G401 (cell line): ENCODE results near the gene TEX14. TPM values are rescaled to one million over a fixed set of nuclear protein-coding genes. Genes with fewer than 3 reads are reported as not detected.
"Not testable (repeated sequence)": the region's sequence is repeated elsewhere in the genome, so short reads cannot be mapped to it uniquely, and the experiment has no call there.

Experiments
- DNase-seq: peaks from one replicate; pipeline ENCODE4 v3.0.0-alpha.2; 2015; ENCODE audit warnings: low spot score
- in situ Hi-C: cut with HindIII; loops from 2 replicates; pipeline ENCODE4 v1.10.0; 2016; ENCODE audit warnings: low sequenced_read_pairs, mixed read lengths
- total RNA-seq: library from RNA; depleted of rRNA; stranded (reverse); fragments of >200 nt; shearing (Covaris generic); gene quantifications from 2 replicates; pipeline ENCODE4 v1.2.3, GENCODE V29; 2014

Gene TEX14
- total RNA-seq, 1 experiment from 2014 or later = not detected

DNA sequence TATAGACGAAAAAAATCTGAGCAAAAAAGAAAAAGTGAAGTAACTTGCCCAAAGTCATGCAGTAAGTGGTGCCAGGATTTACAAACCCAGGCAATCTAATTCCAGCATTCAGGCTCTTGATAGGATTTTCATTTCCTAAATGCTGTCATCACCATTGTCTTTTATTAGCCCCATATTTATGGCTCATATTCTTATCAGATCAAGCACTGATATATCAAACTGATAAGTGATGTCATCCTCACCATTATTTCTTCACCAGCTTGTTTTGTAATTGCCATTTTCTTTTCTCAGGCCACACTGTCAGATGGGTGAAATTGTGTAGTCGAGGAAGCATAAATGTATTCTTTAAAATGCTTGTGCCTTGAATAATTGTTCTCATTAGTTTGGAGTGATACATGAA lies 1.9 kb upstream of the TEX14 start:
- DNase-seq = no peak
- in situ Hi-C loops = no loop called here

DNA sequence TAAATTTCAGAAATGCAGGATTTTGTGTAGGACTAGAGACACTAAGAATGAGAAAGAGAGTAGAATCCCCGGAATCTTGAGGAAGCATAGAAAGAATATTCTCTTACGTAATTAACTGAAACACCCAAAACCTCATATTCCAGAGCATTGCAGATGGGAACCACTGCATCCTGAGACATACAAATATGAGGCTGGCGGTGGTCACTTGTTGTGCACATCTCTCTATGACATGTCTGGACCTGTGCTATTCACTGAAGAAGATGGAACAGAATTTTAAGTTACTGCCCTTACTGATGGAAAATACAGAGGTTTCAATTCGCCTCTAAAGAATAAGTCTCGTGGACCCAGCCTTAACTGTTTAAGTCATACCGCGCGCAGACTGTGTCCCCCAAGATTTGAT lies 1.4 kb upstream of the TEX14 start:
- in situ Hi-C loops = no loop called here
- DNase-seq = no peak

DNA sequence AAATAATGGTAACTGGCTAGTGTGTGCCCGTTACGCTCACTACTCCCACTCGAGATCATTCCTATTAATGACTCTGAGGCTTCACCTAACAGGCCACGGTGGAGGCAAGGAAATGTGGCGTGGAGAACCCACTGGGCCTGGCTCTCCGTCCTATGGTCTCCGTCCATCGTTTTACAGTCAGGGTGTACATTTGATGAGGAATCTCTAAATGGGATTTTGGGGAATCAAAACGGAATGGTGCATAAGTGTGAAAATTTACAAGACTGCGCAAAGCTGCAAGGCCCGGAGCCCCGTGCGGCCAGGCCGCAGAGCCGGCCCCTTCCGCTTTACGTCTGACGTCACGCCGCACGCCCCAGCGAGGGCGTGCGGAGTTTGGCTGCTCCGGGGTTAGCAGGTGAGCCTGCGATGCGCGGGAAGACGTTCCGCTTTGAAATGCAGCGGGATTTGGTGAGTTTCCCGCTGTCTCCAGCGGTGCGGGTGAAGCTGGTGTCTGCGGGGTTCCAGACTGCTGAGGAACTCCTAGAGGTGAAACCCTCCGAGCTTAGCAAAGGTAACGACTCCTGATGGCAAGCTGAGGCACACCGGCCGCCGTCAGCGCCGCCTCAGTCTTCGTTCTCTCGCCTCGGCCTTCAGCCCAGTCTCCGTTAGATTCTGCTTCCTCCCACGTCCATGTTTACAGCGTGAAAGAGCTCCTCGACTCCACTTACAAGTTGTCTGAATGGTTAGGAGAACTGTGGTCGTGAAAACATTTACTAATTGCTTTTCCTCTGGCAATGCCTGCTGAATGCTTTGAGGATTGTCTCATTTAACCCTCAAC lies 602 bp upstream of the TEX14 start, which contains the start of gene RAD51C:
TSS of gene RAD51C (plus strand) at position 364 of the 817 bp plus-strand sequence. CDS start at position 406, 42 bp downstream.
- in situ Hi-C loops = no loop called here
- DNase-seq = peak; percentile 89

DNA sequence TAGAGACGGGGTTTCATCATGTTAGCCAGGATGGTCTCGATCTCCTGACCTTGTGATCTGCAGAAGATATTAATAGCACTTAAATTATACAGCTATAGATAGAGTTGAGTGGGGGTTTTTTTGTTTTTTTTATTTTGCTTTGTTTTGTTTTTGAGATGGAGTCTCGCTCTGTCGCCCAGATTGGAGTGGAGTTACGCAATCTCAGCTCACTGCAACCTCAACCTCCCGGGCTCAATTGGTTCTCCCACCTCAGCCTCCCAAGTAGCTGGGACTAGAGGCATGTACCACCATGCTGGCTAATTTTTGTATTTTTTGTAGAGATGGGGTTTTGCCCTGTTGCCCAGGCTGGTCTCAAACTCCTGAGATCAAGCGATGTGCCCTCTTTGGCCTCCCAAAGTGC lies 1.8 kb downstream of the TEX14 start:
- DNase-seq, in situ Hi-C loops: not testable (repeated sequence)

- DNase-seq = no peak
- in situ Hi-C loops = no loop called here
Measured at GRCh38 chr17:58688521-58688920, 3.3 kb downstream of the TEX14 start.

DNA sequence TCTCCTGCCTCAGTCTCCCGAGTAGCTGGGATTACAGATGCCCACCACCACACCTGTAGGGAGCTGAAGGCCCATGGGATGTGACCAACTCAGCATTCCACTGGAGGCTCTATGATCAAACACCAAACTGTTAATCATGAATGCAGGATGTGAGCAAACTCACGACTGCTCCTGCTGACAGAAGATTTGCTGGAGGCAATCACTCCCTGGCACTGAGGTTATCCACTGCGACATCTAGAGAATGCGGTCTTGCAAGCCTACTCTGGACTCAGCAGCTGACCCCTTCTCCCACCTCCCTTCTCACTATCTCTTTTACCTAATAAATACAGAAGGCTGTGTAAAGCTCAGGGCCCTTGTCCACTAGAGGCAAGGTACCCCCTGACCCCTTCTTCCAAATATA lies 4.9 kb downstream of the TEX14 start:
- DNase-seq = no peak
- in situ Hi-C loops = no loop called here

DNA sequence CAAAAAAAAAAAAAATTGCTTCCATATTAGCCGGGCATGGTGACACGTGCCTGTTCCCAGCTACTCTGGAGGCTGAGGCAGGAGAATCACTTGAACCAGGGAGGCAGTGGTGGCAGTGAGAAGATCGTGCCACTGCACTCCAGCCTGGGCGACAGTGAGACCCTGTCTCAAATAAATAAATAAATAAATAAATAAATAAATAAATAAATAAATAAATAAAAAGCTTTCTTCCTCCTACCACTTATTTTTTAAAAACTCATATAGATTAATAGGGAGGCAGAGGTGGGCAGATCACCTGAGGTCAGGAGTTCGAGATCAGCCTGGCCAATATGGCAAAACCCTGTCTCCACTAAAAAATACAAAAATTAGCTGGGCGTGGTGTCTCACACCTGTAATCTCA lies 7.4 kb downstream of the TEX14 start:
- in situ Hi-C loops = not testable (repeated sequence)

DNA sequence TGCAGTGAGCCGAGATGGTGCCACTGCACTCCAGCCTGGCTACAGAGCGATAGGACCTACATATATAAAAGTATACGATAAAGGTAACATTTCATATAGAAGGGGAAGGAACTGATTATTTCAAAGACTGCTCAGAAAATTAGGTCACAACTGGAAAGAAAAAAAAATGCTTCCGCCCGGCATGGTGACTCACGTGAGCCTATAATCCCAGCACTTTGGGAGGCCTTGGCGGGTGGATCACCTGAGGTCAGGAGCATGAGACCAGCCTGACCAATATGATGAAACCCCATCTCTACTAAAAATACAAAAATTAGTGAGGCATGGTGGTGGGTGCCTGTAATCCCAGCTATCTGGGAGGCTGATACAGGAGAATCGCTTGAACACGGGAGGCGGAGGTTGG lies 7.8 kb downstream of the TEX14 start:
- no peak for DNase-seq
- in situ Hi-C loops = no loop called here

More for the DNA sequence above, 7.4 kb downstream of the TEX14 start:
- DNase-seq = not testable (repeated sequence)

DNA sequence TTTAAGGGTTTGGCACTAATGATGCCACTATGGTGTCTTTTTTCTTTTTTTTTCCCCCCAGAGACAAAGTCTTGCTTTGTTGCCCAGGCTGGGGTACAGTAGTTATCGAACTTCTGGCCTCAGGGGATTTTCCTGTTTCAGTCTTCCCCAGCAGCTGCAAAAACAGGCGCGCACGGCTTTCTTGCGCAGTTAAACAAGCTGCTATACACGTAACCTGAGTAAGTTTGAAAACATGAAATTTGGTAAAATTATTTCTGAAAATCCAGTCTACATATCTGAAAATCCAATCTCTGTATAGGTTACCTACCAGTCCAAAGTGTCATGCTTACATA lies 11.8 kb downstream of the TEX14 start:
- DNase-seq = no peak
- in situ Hi-C loops = no loop called here

GRCh38 chr17:58679263-58680037 lies 12.4 kb downstream of the TEX14 start:
- DNase-seq = peak; percentile 77
- in situ Hi-C loops = no loop called here

- in situ Hi-C loops = not testable (repeated sequence)
Measured at GRCh38 chr17:58678287-58678686, 13.6 kb downstream of the TEX14 start.

GRCh38 chr17:58677194-58677880 lies 14.5 kb downstream of the TEX14 start:
- DNase-seq = no peak
- in situ Hi-C loops = no loop called here

More at GRCh38 chr17:58678287-58678686, 13.6 kb downstream of the TEX14 start:
- DNase-seq = not testable (repeated sequence)

DNA sequence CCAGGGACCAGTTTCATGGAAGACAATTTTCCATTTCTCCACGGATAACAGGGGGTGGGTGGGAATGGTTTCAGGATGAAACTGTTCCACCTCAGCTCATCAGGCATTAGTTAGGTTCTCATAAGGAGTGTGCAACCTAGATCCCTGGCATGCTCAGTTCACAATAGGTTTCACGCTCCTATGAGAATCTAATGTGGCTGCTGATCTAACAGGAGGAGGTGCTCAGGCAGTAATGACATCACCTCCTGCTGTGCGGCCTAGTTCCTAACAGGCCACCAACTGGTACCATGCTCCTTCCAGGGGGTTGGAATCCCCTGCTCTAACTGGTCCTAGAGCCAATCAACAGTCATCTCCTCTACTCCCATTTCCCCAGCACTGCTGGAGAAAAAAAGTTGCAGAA lies 19.9 kb downstream of the TEX14 start:
- in situ Hi-C loops = no loop called here
- no peak for DNase-seq

GRCh38 chr17:58669853-58670252 lies 22.0 kb downstream of the TEX14 start:
- in situ Hi-C loops = no loop called here
- DNase-seq = no peak

DNA sequence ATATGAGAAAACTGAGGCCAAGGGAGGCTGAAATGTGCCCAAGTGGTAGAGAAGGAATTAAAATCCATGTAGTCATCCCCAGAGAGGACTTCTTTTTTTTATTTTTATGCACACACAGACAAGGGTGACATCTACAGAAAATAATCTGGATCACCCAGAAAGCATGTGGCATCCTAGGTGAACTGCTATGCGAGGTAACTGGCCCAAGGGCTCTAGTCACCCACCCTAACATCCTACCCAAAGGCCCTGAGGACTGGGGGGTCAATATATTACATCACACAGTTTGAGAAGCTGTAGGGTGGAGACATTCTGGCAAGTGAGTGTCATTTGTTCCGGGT lies 23.3 kb downstream of the TEX14 start:
- in situ Hi-C loops = no loop called here
- no peak for DNase-seq

DNA sequence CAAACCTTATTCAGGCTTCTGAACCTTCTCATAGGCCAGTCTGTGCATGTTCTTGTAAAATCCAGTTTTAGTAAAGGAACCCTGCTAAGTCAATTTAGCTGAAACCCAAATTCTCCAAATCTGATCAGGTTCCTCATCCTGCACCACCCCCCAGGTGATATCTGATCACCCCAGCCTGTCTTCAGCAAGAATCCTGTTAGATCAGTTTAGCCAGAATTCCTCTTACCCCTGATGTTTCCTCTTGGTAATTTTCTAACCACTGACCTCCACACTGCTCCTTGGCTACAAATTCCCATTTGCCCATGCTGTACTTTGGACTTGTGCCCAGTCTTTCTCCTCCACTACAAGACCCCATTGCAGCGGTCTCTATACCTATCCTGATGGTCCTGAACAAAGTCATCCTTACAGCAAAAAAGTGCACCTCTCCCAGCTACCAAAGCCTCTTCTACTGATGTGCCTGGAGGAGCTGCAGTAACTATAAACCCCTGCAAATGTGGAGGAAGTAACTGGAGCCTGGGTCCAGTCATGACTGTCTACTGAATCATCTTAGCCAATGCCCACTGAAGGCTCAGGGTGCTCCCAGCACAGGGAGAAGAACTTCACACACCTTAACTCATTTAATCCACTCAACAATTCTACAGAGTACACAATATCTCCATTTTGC lies 23.8 kb downstream of the TEX14 start:
- DNase-seq = no peak
- in situ Hi-C loops = no loop called here

GRCh38 chr17:58666858-58667267 lies 25.0 kb downstream of the TEX14 start:
- in situ Hi-C loops = no loop called here

DNA sequence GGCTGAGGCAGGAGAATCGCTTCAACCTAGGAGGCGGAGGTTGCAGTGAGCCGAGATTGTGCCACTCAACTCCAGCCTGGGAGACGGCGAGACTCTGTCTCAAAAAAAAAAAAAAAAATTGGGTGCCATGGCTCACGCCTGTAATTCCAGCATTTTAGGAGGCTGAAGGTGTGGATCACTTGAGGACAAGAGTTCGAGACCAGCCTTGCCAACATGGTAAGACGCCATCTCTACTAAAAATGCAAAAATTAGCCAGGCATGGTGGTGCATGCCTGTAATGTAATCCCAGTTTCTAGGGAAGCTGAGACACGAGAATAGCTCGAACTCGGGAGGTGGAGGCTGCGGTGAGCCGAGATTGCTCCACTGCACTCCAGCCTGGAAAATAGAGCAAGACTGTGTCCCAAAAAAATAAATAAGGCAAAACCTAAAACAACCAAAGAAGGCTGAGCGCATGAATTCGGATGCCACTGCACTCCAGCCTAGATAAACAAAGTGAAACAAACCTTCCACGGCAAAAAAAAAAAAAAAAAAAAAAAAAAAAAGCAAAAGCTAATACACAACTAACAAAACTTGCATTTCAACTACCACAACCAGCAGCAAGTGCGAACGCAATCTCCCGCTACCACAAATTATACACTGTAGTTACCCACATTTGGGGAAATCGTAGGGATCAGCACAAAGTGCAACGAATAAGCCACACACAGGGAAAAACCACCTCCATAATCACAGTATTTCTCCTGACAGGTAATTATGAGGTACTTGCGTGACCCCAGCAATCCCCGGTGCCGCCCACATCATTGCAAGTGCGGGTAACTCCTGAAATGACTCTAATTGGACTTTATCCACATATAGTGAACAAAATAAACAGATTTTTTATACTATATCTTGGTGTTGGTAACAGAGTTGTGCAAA lies 25.6 kb downstream of the TEX14 start:
- DNase-seq = no peak
- in situ Hi-C loops = no loop called here

More at GRCh38 chr17:58666858-58667267, 25.0 kb downstream of the TEX14 start:
- no peak for DNase-seq
